H1 (cell line): ENCODE measurements around the gene MRPS12. TPM values are rescaled to one million over a fixed set of nuclear protein-coding genes. Genes with fewer than 3 reads are reported as not detected.

Experiments used
- CTCF ChIA-PET: fragments of 300-600 bp; sonication (Branson Sonifier 250); formaldehyde crosslinking; loops from one replicate; lab custom pipeline; 2021; ENCODE audit not compliant: partially characterized antibody; lab: Charles Lee
- POLR2A ChIA-PET: fragments of 300-600 bp; sonication (Branson Sonifier 250); formaldehyde crosslinking; loops from one replicate; lab custom pipeline; 2021; ENCODE audit warnings: inconsistent platforms; ENCODE audit not compliant: partially characterized antibody; lab: Charles Lee
- DNase-seq, 2 experiments: peaks; one replicate each; pipeline versions ENCODE4 v3.0.0 to v3.0.0-alpha.2; 2010 to 2022; ENCODE audit warnings: low spot score in 2 of 2, low read depth in 1 of 2, mixed read lengths in 1 of 2
- FAIRE-seq: peaks from 2 replicates; lab custom pipeline; 2011; peaks lifted over from hg19 to GRCh38; lab: Jason Lieb, UNC
- H2AFZ ChIP-seq: 2 replicates; pipeline ENCODE4 v1.8.1; 2012; ENCODE audit warnings: low read length, inconsistent platforms
- H2AK5ac ChIP-seq: 2 replicates; pipeline ENCODE4 v1.6.1; 2013; ENCODE audit warnings: low read depth, low read length
- H2BK120ac ChIP-seq: replicated peaks from 2 replicates; pipeline ENCODE3; 2013; ENCODE audit warnings: low read depth, low read length, inconsistent platforms
- H2BK12ac ChIP-seq: 2 replicates; pipeline ENCODE4 v1.6.1; 2013; ENCODE audit warnings: low read depth, low read length
- H2BK15ac ChIP-seq: 2 replicates; pipeline ENCODE4 v1.6.1; 2013; ENCODE audit warnings: low read length
- H2BK20ac ChIP-seq: 2 replicates; pipeline ENCODE4 v1.6.1; 2013; ENCODE audit warnings: low read length
- H2BK5ac ChIP-seq: 2 replicates; pipeline ENCODE4 v1.6.1; 2013; ENCODE audit warnings: low read depth, low read length
- H3K14ac ChIP-seq: 2 replicates; pipeline ENCODE4 v1.6.1; 2013; ENCODE audit warnings: inconsistent platforms; ENCODE audit not compliant: insufficient read length
- H3K18ac ChIP-seq: 2 replicates; pipeline ENCODE4 v1.6.1; 2013; ENCODE audit warnings: low read length; ENCODE audit errors: extremely low read depth
- H3K23ac ChIP-seq: 2 replicates; pipeline ENCODE4 v1.6.1; 2013; ENCODE audit warnings: inconsistent platforms; ENCODE audit not compliant: insufficient read length
- H3K23me2 ChIP-seq: 2 replicates; pipeline ENCODE4 v1.6.1; 2013; ENCODE audit warnings: low read depth, low read length
- H3K27ac ChIP-seq: 2 replicates; pipeline ENCODE4 v1.6.1; 2011; ENCODE audit warnings: low read depth, low read length, inconsistent platforms
- H3K27me3 ChIP-seq, 4 experiments: replicated peaks in 1 of 4; 1 replicate in 1 of 4; 2 replicates in 3 of 4; pipeline versions ENCODE4 v1.6.1 to v1.8.1; 2011 to 2013; ENCODE audit warnings: low read length in 3 of 4, mild to moderate bottlenecking in 3 of 4, inconsistent platforms in 2 of 4, mixed read lengths in 2 of 4, moderate library complexity in 1 of 4; ENCODE audit not compliant: control insufficient read depth in 3 of 4, insufficient read depth in 3 of 4; ENCODE audit errors: extremely low read depth in 1 of 4
- H3K36me3 ChIP-seq, 4 experiments: 2 replicates each; pipeline versions ENCODE4 v1.6.1 to v1.8.1; 2011 to 2013; ENCODE audit warnings: mild to moderate bottlenecking in 4 of 4, low read length in 3 of 4, moderate library complexity in 2 of 4, control low read depth in 1 of 4, inconsistent platforms in 1 of 4; ENCODE audit not compliant: insufficient read depth in 4 of 4, control insufficient read depth in 2 of 4
- H3K4ac ChIP-seq: replicated peaks from 2 replicates; pipeline ENCODE3; 2013; ENCODE audit warnings: low read length, low read depth, mixed read lengths, inconsistent platforms; ENCODE audit not compliant: insufficient read length
- H3K4me1 ChIP-seq, 4 experiments: replicated peaks in 1 of 4; 1 replicate in 1 of 4; 2 replicates in 3 of 4; pipeline versions ENCODE4 v1.6.1 to v1.8.1; 2011 to 2013; ENCODE audit warnings: low read length in 3 of 4, inconsistent platforms in 2 of 4, mixed read lengths in 1 of 4; ENCODE audit not compliant: insufficient read depth in 4 of 4, control insufficient read depth in 3 of 4
- H3K4me2 ChIP-seq, 2 experiments: 2 replicates each; pipeline versions ENCODE4 v1.6.1 to v1.8.1; 2011 to 2013; ENCODE audit warnings: low read depth in 2 of 2, low read length in 2 of 2, control low read depth in 1 of 2, inconsistent platforms in 1 of 2, mild to moderate bottlenecking in 1 of 2; ENCODE audit not compliant: insufficient read depth in 1 of 2
- H3K4me3 ChIP-seq, 4 experiments: fragments of 200-600, 300-600 bp in 1 of 4; sonication (generic), shearing (Covaris generic), sonication (Bioruptor Twin) in 1 of 4; 2 replicates each; pipeline versions ENCODE4 v1.5.1 to v1.8.1; 2011 to 2016; ENCODE audit warnings: low read length in 4 of 4, low read depth in 3 of 4, control low read depth in 2 of 4, inconsistent platforms in 2 of 4, mild to moderate bottlenecking in 2 of 4, mixed read lengths in 1 of 4, moderate library complexity in 1 of 4; ENCODE audit not compliant: insufficient read depth in 2 of 4; ENCODE audit errors: extremely low read depth in 1 of 4
- H3K56ac ChIP-seq: replicated peaks from 2 replicates; pipeline ENCODE3; 2013; ENCODE audit warnings: low read depth, mild to moderate bottlenecking, mixed read lengths, low read length, inconsistent platforms; ENCODE audit not compliant: insufficient read length
- H3K79me1 ChIP-seq: 2 replicates; pipeline ENCODE4 v1.6.1; 2013; ENCODE audit warnings: low read depth, low read length, control low read depth
- H3K79me2 ChIP-seq, 2 experiments: 2 replicates each; pipeline versions ENCODE4 v1.6.1 to v1.8.1; 2012 to 2013; ENCODE audit warnings: low read length in 2 of 2, mild to moderate bottlenecking in 2 of 2, inconsistent platforms in 1 of 2; ENCODE audit not compliant: insufficient read depth in 2 of 2, control insufficient read depth in 1 of 2
- H3K9ac ChIP-seq, 4 experiments: replicated peaks in 1 of 4; 1 replicate in 1 of 4; 2 replicates in 3 of 4; pipeline versions ENCODE4 v1.6.1 to v1.8.1; 2011 to 2013; ENCODE audit warnings: low read depth in 3 of 4, low read length in 3 of 4, control low read depth in 2 of 4, mild to moderate bottlenecking in 2 of 4, moderate library complexity in 2 of 4, inconsistent platforms in 1 of 4; ENCODE audit errors: extremely low read depth in 1 of 4
- H3K9me3 ChIP-seq, 2 experiments: 2 replicates each; pipeline versions ENCODE4 v1.6.1 to v1.8.1; 2012 to 2013; ENCODE audit warnings: mild to moderate bottlenecking in 2 of 2, moderate library complexity in 2 of 2, control low read depth in 1 of 2, inconsistent platforms in 1 of 2, low read depth in 1 of 2, low read length in 1 of 2, mixed read lengths in 1 of 2; ENCODE audit not compliant: insufficient read depth in 2 of 2
- H4K20me1 ChIP-seq, 2 experiments: replicated peaks in 1 of 2; 2 replicates each; pipeline versions ENCODE3 to v1.8.1; 2011 to 2013; ENCODE audit warnings: inconsistent platforms in 2 of 2, low read length in 2 of 2, mild to moderate bottlenecking in 1 of 2; ENCODE audit not compliant: insufficient read depth in 2 of 2, control insufficient read depth in 1 of 2
- H4K5ac ChIP-seq: 2 replicates; pipeline ENCODE4 v1.6.1; 2013; ENCODE audit warnings: low read length, low read depth, mixed read lengths, inconsistent platforms; ENCODE audit not compliant: insufficient read length
- H4K8ac ChIP-seq: 2 replicates; pipeline ENCODE4 v1.8.0; 2013; ENCODE audit warnings: mild to moderate bottlenecking, moderate library complexity, low read length, inconsistent platforms; ENCODE audit not compliant: insufficient read depth; ENCODE audit errors: extremely low read depth
- H4K91ac ChIP-seq: replicated peaks from 2 replicates; pipeline ENCODE3; 2013; ENCODE audit warnings: low read length, mixed read lengths, inconsistent platforms; ENCODE audit not compliant: insufficient read length
- POU5F1 ChIP-seq: IDR thresholded peaks from 2 replicates; pipeline ENCODE4 v1.6.1; 2011; ENCODE audit warnings: low read depth, mild to moderate bottlenecking, low read length, moderate library complexity
- RFX5 ChIP-seq: IDR thresholded peaks from 2 replicates; pipeline ENCODE4 v1.6.1; 2011; ENCODE audit warnings: low read depth, low read length, improper control_type of control experiment, borderline replicate concordance
- SP2 ChIP-seq: IDR thresholded peaks from 2 replicates; pipeline ENCODE4 v1.6.1; 2012; ENCODE audit warnings: mild to moderate bottlenecking, low read length, inconsistent platforms
- WGBS, 2 experiments: shearing (Covaris generic) in 1 of 2; methylation state at CpG; one replicate each; pipeline versions ENCODE4 v1.1.6 to v1.1.7; 2013 to 2015; ENCODE audit warnings: low lambda C conversion rate in 2 of 2, mixed read lengths in 2 of 2, inconsistent platforms in 1 of 2, low coverage in 1 of 2, missing lambda C conversion rate in 1 of 2; ENCODE audit not compliant: insufficient replicate concordance in 2 of 2, insufficient coverage in 1 of 2, insufficient read length in 1 of 2; ENCODE audit errors: extremely low coverage in 1 of 2, missing lambda C conversion rate in 1 of 2; 5-methylcytosine and 5-hydroxymethylcytosine counted together
- polyA plus RNA-seq, 7 experiments: library from polyadenylated mRNA; depleted of rRNA in 3 of 7; stranded (reverse) in 5 of 7; unstranded in 2 of 7; fragments of >200 nt in 5 of 7; fragments of 200-250 nt in 2 of 7; gene quantifications; 1 replicate in 5 of 7; 2 replicates in 1 of 7; 4 replicates in 1 of 7; pipeline versions ENCODE4 v1.2.1 to v1.2.3, GENCODE V29; 2011 to 2013; ENCODE audit warnings: missing spikeins in 2 of 7, mixed read lengths in 2 of 7
- total RNA-seq: library from RNA; stranded (reverse); fragmentation: NEBNext Ultra II Directional; extraction: Animal tissue kit (Norgen Biotek cat#: 25700); gene quantifications from 2 replicates; pipeline ENCODE4 v1.2.1, GENCODE V29; 2021
- TF ChIP-seq, protein P1 (sequence below): IDR thresholded peaks from 2 replicates; pipeline ENCODE4 v1.6.1; 2012; ENCODE audit warnings: inconsistent platforms

MRPS12 gene
- total and polyA plus RNA-seq, 2 of the 8 experiments (the other 6 are each of a cell fraction or from before 2014, with no cell fraction given) = 79.0 to 175 TPM

DNA sequence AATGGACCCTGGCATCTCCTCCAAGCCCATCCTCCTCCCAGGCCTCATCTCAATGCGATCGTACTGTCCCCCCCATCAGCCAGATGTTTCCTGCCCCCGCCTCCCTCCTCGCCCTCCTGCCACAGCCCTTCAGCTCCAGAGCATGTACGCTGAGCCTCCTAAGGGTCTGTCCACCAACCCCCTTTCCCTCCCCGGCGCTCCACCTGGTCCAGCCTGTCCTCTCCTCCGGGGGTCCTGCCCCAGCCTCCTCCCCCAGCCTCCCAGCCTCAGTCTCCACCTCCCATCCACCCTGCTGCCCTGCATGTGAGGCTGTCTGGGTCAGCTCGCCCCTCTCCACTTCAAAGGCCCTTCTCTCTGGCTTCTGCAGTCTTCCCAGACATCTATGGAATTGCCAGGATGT, 35.8 kb upstream of the MRPS12 start:
- H3K36me3 ChIP-seq = no peaks in the 10 kb centered on the region
- peaks cover 0 to 1% of the 10 kb centered on the region in 2 experiments for H4K20me1 ChIP-seq
- H2BK20ac ChIP-seq = no peak overlapping the region
- H3K4me1 ChIP-seq = peaks cover 0 to 5% (median 3%) of the 10 kb centered on the region in 4 experiments; a peak in 4 of 7 replicates
- TF ChIP-seq, protein P1, sequence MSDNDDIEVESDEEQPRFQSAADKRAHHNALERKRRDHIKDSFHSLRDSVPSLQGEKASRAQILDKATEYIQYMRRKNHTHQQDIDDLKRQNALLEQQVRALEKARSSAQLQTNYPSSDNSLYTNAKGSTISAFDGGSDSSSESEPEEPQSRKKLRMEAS = no peak
- TF ChIP-seq POU5F1 (no peak), RFX5 (no peak), SP2 (no peak)
- no peak overlapping the region for H3K4me3 ChIP-seq
- H3K4ac ChIP-seq = no peak overlapping the region
- no peak overlapping the region for H4K8ac ChIP-seq
- no peaks in the 10 kb centered on the region for H3K79me2 ChIP-seq
- H3K9ac ChIP-seq = no peak overlapping the region
- no peak overlapping the region for H2AFZ ChIP-seq
- no peak overlapping the region for H2BK15ac ChIP-seq
- ChIA-PET CTCF (interaction anchor here (0.7 kb wide), 1 partner anchor 82 kb away, joined by 3 read pairs; the partner anchor contains the start of gene LGALS4), POLR2A (interaction anchor here (0.7 to 1.4 kb wide), 2 partner anchors 46 to 63 kb away, joined by 3 read pairs; partner anchors contain the start of gene ECH1)
- DNase-seq = no peak
- H2BK12ac ChIP-seq = 0 out of 2 replicates have a peak overlapping the region, but pooled peaks have one; percentile 17
- no peak overlapping the region for H4K5ac ChIP-seq
- no peak overlapping the region for H3K14ac ChIP-seq
- 92% methylated on average over 6 of the region's 9 CpGs; no CpG with 5 or more reads in 1 of the 2 experiments for WGBS, 2 experiments
- no peak overlapping the region for H2BK5ac ChIP-seq
- no peak overlapping the region for H4K91ac ChIP-seq
- no peak overlapping the region for H3K4me2 ChIP-seq
- no peaks in the 10 kb centered on the region; the same call in 1 of the 2 replicates for H3K79me1 ChIP-seq
- H3K23ac ChIP-seq = no peak overlapping the region
- no peak overlapping the region for H2BK120ac ChIP-seq
- peaks cover 7% of the 10 kb centered on the region; the same call in 1 of the 2 replicates for H3K23me2 ChIP-seq
- FAIRE-seq = no peak
- H3K56ac ChIP-seq = no peak overlapping the region
- peaks cover 0 to 9% (median 4%) of the 10 kb centered on the region in 4 experiments; a peak in 3 of 7 replicates for H3K27me3 ChIP-seq
- H3K27ac ChIP-seq = no peak overlapping the region
- H2AK5ac ChIP-seq = no peak overlapping the region
- H3K18ac ChIP-seq = no peak overlapping the region
- H3K9me3 ChIP-seq = no peaks in the 10 kb centered on the region
